ENCODE data around the gene TUBA3E.
"Not testable (repeated sequence)": the region's sequence is repeated elsewhere in the genome, so short reads cannot be mapped to it uniquely, and the experiment has no call there.

Gene TUBA3E

DNA sequence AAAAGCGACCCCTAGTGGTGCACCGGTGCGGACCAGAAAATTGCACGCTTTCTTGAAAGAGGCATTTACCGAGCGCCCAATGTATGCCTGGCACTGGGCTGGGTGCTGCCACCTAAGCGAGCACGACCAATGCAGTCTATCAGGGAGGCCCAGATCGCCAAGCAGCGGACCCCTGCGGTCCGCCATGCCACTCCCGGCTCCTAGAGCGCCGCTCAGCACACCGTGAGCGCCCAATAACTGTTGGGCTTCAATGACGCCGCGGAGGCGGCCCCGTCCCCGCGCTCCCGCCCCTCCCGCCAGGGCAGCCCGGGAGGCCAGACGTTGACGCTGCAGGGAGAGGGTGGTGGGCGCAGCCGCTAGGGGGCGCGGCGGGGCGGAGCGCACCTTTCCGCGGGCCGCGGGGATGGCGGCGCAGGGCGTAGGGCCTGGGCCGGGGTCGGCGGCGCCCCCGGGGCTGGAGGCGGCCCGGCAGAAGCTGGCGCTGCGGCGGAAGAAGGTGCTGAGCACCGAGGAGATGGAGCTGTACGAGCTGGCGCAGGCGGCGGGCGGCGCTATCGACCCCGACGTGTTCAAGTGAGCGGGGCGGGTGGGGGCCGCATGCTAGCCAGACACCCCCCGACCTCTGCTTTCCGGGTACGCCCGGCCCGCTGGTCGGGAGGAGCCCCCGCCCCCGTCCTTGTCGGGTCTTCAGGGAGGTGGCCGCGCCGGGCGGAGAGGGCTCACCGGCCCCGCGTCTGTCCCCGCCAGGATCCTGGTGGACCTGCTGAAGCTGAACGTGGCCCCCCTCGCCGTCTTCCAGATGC is 16.2 kb downstream of the TUBA3E start, which contains the start of gene MZT2B:
Gene MZT2B (plus strand): TSS at position 383 of the 803 bp plus-strand sequence. CDS start 21 bp downstream, at position 404.
- H3K27me3 ChIP-seq, H3K9me3 ChIP-seq, H3K36me3 ChIP-seq: not testable (repeated sequence)
- Histone ChIP-seq H3K4me3 (ENCODE audit: low read depth in 1 of 2, low read length in 1 of 2) (peak within 1 kb of the TSS; percentile 78 to 87), H3K27ac (peak within 1 kb of the TSS; percentile 87), H3K4me1 (ENCODE audit: control insufficient read depth in 1 of 2, insufficient read depth in 1 of 2, low read depth in 1 of 2, low read length in 1 of 2) (peaks cover 18 to 19% of the 10 kb centered on the region in 2 experiments)
- TF ChIP-seq, protein P1, sequence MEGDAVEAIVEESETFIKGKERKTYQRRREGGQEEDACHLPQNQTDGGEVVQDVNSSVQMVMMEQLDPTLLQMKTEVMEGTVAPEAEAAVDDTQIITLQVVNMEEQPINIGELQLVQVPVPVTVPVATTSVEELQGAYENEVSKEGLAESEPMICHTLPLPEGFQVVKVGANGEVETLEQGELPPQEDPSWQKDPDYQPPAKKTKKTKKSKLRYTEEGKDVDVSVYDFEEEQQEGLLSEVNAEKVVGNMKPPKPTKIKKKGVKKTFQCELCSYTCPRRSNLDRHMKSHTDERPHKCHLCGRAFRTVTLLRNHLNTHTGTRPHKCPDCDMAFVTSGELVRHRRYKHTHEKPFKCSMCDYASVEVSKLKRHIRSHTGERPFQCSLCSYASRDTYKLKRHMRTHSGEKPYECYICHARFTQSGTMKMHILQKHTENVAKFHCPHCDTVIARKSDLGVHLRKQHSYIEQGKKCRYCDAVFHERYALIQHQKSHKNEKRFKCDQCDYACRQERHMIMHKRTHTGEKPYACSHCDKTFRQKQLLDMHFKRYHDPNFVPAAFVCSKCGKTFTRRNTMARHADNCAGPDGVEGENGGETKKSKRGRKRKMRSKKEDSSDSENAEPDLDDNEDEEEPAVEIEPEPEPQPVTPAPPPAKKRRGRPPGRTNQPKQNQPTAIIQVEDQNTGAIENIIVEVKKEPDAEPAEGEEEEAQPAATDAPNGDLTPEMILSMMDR (IDR thresholded peaks at IDR 0.05) = peak; percentile 92

DNA sequence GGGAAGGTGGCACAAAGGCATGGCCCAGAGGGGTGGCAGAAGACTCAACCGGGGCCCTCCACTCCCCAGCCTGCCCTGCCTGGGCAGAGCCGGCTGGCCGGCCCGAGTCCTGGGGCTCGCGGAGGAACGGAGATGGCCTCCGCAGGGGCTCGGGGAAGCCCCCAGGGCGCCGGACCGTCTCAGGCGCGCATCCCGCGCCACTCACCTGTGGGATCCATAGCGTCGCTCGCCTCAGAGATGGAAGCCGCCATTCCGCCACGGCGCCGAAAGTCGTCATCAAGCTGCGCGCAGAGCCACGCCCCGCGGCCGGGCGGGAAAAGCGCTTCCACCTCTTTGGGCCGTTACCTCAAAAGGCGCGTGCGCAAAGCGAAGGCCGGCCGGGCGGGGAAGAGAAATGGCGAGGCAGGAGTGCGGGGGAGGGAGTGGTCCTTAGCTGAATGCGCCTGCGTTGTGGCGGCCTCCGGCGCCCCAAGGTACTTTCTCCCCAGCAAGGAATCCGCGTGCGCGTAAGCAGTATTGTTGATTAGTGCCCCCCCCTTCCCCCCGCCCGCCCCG is 16.8 kb downstream of the TUBA3E start, which contains the start of gene SMPD4:
Gene SMPD4 (minus strand): TSS at position 278 of the 555 bp plus-strand sequence. CDS start 5,010 bp downstream, outside the sequence.
- Histone ChIP-seq H3K36me3 (no peaks in the 10 kb centered on the region), H3K4me3 (ENCODE audit: low read depth in 1 of 2, low read length in 1 of 2) (peak within 1 kb of the TSS; percentile 78 to 87), H3K27me3 (no peaks in the 10 kb centered on the region), H3K4me1 (ENCODE audit: control insufficient read depth in 1 of 2, insufficient read depth in 1 of 2, low read depth in 1 of 2, low read length in 1 of 2) (peaks cover 19 to 23% of the 10 kb centered on the region in 2 experiments), H3K9me3 (no peaks in the 10 kb centered on the region), H3K27ac (peak within 1 kb of the TSS; percentile 87)
- TF ChIP-seq, protein P1 (IDR thresholded peaks at IDR 0.05) = no peak

DNA sequence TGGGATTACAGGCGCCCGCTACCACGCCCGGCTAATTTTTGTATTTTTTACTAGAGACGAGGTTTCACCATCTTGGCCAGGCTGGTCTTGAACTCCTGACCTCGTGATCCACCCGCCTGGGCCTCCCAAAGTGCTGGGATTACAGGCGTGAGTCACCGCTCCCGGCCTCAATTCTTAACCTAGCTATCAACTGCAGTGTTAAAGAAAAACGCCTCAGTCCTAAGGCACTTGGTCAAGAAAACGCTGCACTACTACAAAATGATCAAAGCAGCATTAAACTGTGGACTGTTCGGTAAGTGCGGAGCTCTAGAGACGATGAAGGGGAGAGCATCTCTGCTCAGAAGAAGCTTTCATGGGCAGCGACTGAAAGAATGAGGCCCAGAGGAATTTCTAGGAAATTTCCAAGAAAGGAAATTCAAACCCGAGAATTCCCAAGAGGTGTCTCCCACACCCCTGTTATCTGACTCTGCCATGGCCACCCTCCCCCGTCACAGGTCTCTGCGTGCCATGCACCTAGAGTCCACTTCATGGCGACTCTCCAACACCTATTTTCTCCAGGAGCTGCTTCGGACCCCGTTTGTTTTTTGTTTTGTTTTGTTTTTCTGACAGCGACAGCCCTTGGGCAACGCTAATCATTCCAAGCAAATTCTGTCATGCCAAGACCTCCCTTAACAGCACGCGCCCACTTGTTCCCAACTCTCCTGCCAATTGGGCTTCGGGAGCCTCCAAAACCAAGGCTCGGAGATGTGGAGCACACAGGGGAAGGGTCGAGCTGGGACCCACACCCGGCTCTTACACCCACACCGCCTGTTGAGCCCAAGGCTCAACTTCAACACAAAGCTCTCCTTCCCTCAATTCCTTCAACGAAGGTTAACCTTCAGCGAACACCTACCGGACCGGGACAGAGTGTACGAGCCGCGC is 17.6 kb downstream of the TUBA3E start:
- H3K27me3 ChIP-seq, H3K36me3 ChIP-seq, H3K9me3 ChIP-seq: not testable (repeated sequence)
- Histone ChIP-seq H3K4me1 (ENCODE audit: control insufficient read depth in 1 of 2, insufficient read depth in 1 of 2, low read depth in 1 of 2, low read length in 1 of 2) (peaks cover 24 to 28% of the 10 kb centered on the region in 2 experiments), H3K27ac (peak overlapping the region; percentile 87), H3K4me3 (ENCODE audit: low read depth in 1 of 2, low read length in 1 of 2) (peak overlapping the region; percentile 78 to 87)

DNA sequence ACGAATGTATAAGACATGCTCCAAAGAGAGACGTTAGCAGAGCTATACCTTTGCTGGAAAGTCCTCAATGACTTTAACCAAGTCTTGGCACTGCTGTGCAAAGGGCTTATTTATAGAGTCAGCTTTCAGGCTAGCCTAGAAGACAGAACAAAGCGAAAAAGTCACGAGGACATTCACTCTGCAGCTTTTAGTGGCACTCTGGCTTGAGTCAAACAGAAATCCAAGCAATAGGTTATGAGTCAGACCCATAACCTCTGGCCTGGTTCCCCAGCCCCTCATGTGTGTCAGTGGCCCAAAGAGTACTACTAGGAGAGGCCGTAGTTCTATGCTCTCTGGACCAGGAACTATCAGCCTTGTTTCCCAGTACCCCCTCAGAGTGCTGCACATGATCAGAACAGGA is 23.4 kb downstream of the TUBA3E start:
- H3K27me3 ChIP-seq, H3K9me3 ChIP-seq: not testable (repeated sequence)
- H3K36me3 ChIP-seq = peaks cover 30% of the 10 kb centered on the region

DNA sequence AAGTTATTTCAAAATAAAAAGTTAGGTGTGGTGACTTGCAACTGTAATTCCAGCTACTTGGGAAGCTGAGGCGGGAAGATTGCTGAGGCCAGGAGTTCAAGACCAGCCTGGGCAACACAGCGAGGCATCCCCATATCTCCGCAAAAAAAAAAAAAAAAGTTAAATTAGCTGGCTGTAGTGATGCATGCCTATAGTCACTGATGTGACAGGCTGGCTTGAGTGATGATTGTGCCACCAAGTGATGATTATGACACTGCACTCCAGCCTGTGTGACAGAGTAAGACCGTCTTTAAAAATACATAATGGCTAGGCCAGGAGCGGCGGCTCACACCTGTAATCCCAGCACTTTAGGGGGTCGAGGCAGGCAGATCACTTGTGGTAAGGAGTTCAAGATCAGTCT is 28.3 kb downstream of the TUBA3E start:
- TF ChIP-seq, protein P1 (IDR thresholded peaks at IDR 0.05) = no peak
- Histone ChIP-seq H3K4me1 (ENCODE audit: control insufficient read depth in 1 of 2, insufficient read depth in 1 of 2, low read depth in 1 of 2, low read length in 1 of 2) (peaks cover 0 to 2% of the 10 kb centered on the region in 2 experiments), H3K27ac (no peak overlapping the region), H3K4me3 (ENCODE audit: low read depth in 1 of 2, low read length in 1 of 2) (no peak overlapping the region), H3K9me3 (no peaks in the 10 kb centered on the region), H3K27me3 (no peaks in the 10 kb centered on the region), H3K36me3 (peaks cover 63% of the 10 kb centered on the region)

More for the DNA sequence above, 23.4 kb downstream of the TUBA3E start:
- Histone ChIP-seq H3K4me1 (ENCODE audit: control insufficient read depth in 1 of 2, insufficient read depth in 1 of 2, low read depth in 1 of 2, low read length in 1 of 2) (peaks cover 11 to 20% of the 10 kb centered on the region in 2 experiments), H3K27ac (peak overlapping the region; percentile 68)
- H3K4me3 ChIP-seq (ENCODE audit: low read depth in 1 of 2, low read length in 1 of 2) = not testable (repeated sequence)

DNA sequence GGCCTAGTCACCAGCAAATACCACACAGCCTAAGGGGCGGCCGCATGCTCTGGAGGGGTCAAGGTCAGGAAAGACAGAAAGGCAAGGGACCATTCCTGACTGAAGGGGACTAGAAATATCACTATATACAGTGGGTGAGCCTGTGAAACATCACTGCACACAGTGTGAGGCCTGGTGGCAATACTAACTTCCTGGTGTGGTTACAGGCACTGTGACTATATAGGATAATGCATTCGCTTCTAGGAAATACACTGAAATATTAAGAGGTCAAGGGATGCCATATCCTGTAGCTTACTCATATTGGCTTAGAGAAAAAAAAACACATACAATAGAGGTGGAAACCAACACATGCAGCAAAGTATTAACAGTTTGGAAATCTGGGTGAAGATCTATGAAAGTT is 29.1 kb downstream of the TUBA3E start:
- not testable (repeated sequence) for H3K4me3 ChIP-seq (ENCODE audit: low read depth in 1 of 2, low read length in 1 of 2); H3K4me1 ChIP-seq (ENCODE audit: control insufficient read depth in 1 of 2, insufficient read depth in 1 of 2, low read depth in 1 of 2, low read length in 1 of 2); H3K9me3 ChIP-seq; H3K27ac ChIP-seq; H3K27me3 ChIP-seq
- H3K36me3 ChIP-seq = peaks cover 65% of the 10 kb centered on the region

DNA sequence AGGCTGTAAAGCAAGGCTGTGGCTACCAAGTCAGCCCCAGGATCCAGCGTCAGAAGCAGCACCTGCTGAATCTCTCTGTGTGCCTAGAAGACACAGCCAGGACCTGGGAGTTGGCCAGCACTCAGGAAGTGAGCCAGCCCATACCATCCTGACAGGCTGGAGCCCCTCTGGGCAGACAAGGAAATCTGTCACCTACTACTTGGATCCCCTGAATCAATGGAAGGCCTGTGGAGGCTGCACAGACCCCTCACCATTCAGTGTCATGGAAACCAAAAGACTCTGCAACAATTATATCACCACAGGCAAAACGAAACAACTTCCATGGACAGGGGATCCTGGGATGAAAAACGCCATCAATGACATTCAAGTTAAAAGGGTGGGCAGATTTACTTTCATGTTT is 31.6 kb downstream of the TUBA3E start:
- not testable (repeated sequence) for H3K27ac ChIP-seq; H3K9me3 ChIP-seq; H3K27me3 ChIP-seq; H3K4me3 ChIP-seq (ENCODE audit: low read depth in 1 of 2, low read length in 1 of 2); H3K4me1 ChIP-seq (ENCODE audit: control insufficient read depth in 1 of 2, insufficient read depth in 1 of 2, low read depth in 1 of 2, low read length in 1 of 2)
- H3K36me3 ChIP-seq = peaks cover 70% of the 10 kb centered on the region
